ENCODE measurements around the gene RPL35.

GRCh38 chr9:124829334-124829669 lies 32.5 kb downstream of the RPL35 start:
- TF ChIP-seq CTCF (conservative IDR thresholded peaks at IDR 0.05; ENCODE audit: low read length), result no peak
- no peak for TF ChIP-seq EZH2phosphoT487 (IDR thresholded peaks at IDR 0.05; ENCODE audit: borderline replicate concordance)
